ENCODE measurements around the gene STK25.
"Not testable (repeated sequence)": the region's sequence is repeated elsewhere in the genome, so short reads cannot be mapped to it uniquely, and the experiment has no call there.

The STK25 gene

GRCh38 chr2:241539616-241540374, 31.4 kb upstream of the STK25 start:
- no peak for DNase-seq

GRCh38 chr2:241538838-241539615, 30.6 kb upstream of the STK25 start:
- no peak for DNase-seq

GRCh38 chr2:241535871-241536655, 27.7 kb upstream of the STK25 start:
- peak; percentile 4 for DNase-seq

- no peak for DNase-seq
Measured at GRCh38 chr2:241534701-241535375, 26.5 kb upstream of the STK25 start.

- no peak for DNase-seq
Measured at GRCh38 chr2:241534293-241534692, 25.9 kb upstream of the STK25 start.

- DNase-seq: no peak
Measured at GRCh38 chr2:241532733-241533601, 24.6 kb upstream of the STK25 start.

GRCh38 chr2:241532168-241532567, 23.8 kb upstream of the STK25 start:
- DNase-seq: no peak

- DNase-seq: no peak
Measured at GRCh38 chr2:241531161-241531722, 22.9 kb upstream of the STK25 start.

GRCh38 chr2:241530571-241530970, 22.2 kb upstream of the STK25 start:
- DNase-seq: no peak

GRCh38 chr2:241525818-241526780, 17.7 kb upstream of the STK25 start:
- DNase-seq: not testable (repeated sequence)

- DNase-seq: no peak
Measured at GRCh38 chr2:241522477-241522876, 14.1 kb upstream of the STK25 start.

- DNase-seq: peak; percentile 61
Measured at GRCh38 chr2:241519669-241520068, 11.3 kb upstream of the STK25 start.

GRCh38 chr2:241517297-241517696, 8.9 kb upstream of the STK25 start:
- DNase-seq: no peak

GRCh38 chr2:241516520-241516965, 8.2 kb upstream of the STK25 start:
- no peak for DNase-seq

- no peak for DNase-seq
Measured at GRCh38 chr2:241514986-241515737, 6.8 kb upstream of the STK25 start.

GRCh38 chr2:241514553-241514952, 6.2 kb upstream of the STK25 start:
- DNase-seq: no peak

- no peak for DNase-seq
Measured at GRCh38 chr2:241511091-241511741, 2.8 kb upstream of the STK25 start.

- no peak for DNase-seq
Measured at GRCh38 chr2:241509155-241509784, 886 bp upstream of the STK25 start.
